H1 (cell line): Measurements from ENCODE around the gene HES7. TPM values are rescaled to one million over a fixed set of nuclear protein-coding genes. Genes with fewer than 3 reads are reported as not detected.

Experiments used
- ASH2L ChIP-seq: fragments of 200-600, 300-600 bp; sonication (generic); IDR thresholded peaks from one replicate; pipeline ENCODE4 v1.7.1; 2017; ENCODE audit warnings: low read length
- BCL11A ChIP-seq, 2 experiments: IDR thresholded peaks; one replicate each; pipeline ENCODE4 v1.6.1; 2011; ENCODE audit warnings: low read depth in 2 of 2, low read length in 2 of 2, mild to moderate bottlenecking in 2 of 2
- CEBPB ChIP-seq: IDR thresholded peaks from 2 replicates; pipeline ENCODE4 v1.6.1; 2012; ENCODE audit warnings: low read depth, low read length
- CTBP2 ChIP-seq: IDR thresholded peaks from 2 replicates; pipeline ENCODE4 v1.7.0; 2011; ENCODE audit warnings: borderline replicate concordance, mild to moderate bottlenecking, moderate library complexity, mixed read lengths, low read length; ENCODE audit not compliant: insufficient read depth, insufficient read length
- EGR1 ChIP-seq: IDR thresholded peaks from 2 replicates; pipeline ENCODE4 v1.6.1; 2011; ENCODE audit warnings: low read depth, low read length, borderline replicate concordance
- EP300 ChIP-seq, 2 experiments: IDR thresholded peaks; 1 replicate in 1 of 2; 2 replicates in 1 of 2; pipeline ENCODE4 v1.6.1; 2011 to 2012; ENCODE audit warnings: low read depth in 2 of 2, low read length in 2 of 2, mild to moderate bottlenecking in 2 of 2, borderline replicate concordance in 1 of 2, inconsistent platforms in 1 of 2, moderate library complexity in 1 of 2
- GTF2F1 ChIP-seq: IDR thresholded peaks from 2 replicates; pipeline ENCODE4 v1.6.1; 2012; ENCODE audit warnings: low read depth, low read length, improper control_type of control experiment, borderline replicate concordance
- HDAC2 ChIP-seq, 2 experiments: fragments of 300-600 bp in 1 of 2; sonication (generic) in 1 of 2; IDR thresholded peaks; 2 replicates each; pipeline ENCODE4 v1.6.1; 2011 to 2012; ENCODE audit warnings: low read depth in 2 of 2, low read length in 2 of 2, mild to moderate bottlenecking in 2 of 2, moderate library complexity in 2 of 2, borderline replicate concordance in 1 of 2, inconsistent platforms in 1 of 2
- HDAC6 ChIP-seq: IDR thresholded peaks from one replicate; pipeline ENCODE4 v1.7.1; 2012; ENCODE audit warnings: low read depth, mild to moderate bottlenecking, inconsistent platforms, low read length, moderate library complexity
- JUN ChIP-seq: IDR thresholded peaks from 2 replicates; pipeline ENCODE4 v1.6.1; 2011; ENCODE audit warnings: low read depth, mild to moderate bottlenecking, improper control_type of control experiment, low read length
- KDM4A ChIP-seq: IDR thresholded peaks from one replicate; pipeline ENCODE4 v1.7.1; 2012; ENCODE audit warnings: low read depth, mild to moderate bottlenecking, moderate library complexity, low read length, inconsistent platforms; ENCODE audit not compliant: severe bottlenecking
- PHF8 ChIP-seq: fragments of 200-600 bp; sonication (generic); conservative IDR thresholded peaks from 2 replicates; pipeline ENCODE4 v1.7.1; 2012; ENCODE audit warnings: low read depth, mild to moderate bottlenecking, inconsistent platforms, low read length, moderate library complexity
- POLR2A ChIP-seq, 2 experiments: IDR thresholded peaks; 1 replicate in 1 of 2; 2 replicates in 1 of 2; pipeline ENCODE4 v1.6.1; 2011; ENCODE audit warnings: low read depth in 2 of 2, low read length in 2 of 2, mild to moderate bottlenecking in 2 of 2; ENCODE audit errors: control extremely low read depth in 1 of 2
- POU5F1 ChIP-seq: IDR thresholded peaks from 2 replicates; pipeline ENCODE4 v1.6.1; 2011; ENCODE audit warnings: low read depth, mild to moderate bottlenecking, low read length, moderate library complexity
- RAD21 ChIP-seq, 2 experiments: IDR thresholded peaks in 1 of 2; conservative IDR thresholded peaks in 1 of 2; 2 replicates each; pipeline ENCODE4 v1.6.1; 2011; ENCODE audit warnings: low read depth in 2 of 2, low read length in 2 of 2, improper control_type of control experiment in 1 of 2, inconsistent platforms in 1 of 2, mild to moderate bottlenecking in 1 of 2, moderate library complexity in 1 of 2
- SIN3A ChIP-seq, 2 experiments: IDR thresholded peaks in 1 of 2; conservative IDR thresholded peaks in 1 of 2; 2 replicates each; pipeline ENCODE4 v1.6.1; 2011 to 2012; ENCODE audit warnings: low read length in 2 of 2, improper control_type of control experiment in 1 of 2, low read depth in 1 of 2, mild to moderate bottlenecking in 1 of 2
- SP1 ChIP-seq: IDR thresholded peaks from 2 replicates; pipeline ENCODE4 v1.6.1; 2011; ENCODE audit warnings: low read depth, low read length
- SP4 ChIP-seq: IDR thresholded peaks from 2 replicates; pipeline ENCODE4 v1.6.1; 2012; ENCODE audit warnings: low read length, inconsistent platforms
- TAF1 ChIP-seq: IDR thresholded peaks from 2 replicates; pipeline ENCODE4 v1.6.1; 2011; ENCODE audit warnings: mild to moderate bottlenecking, low read depth, low read length
- TAF7 ChIP-seq: optimal IDR thresholded peaks from 2 replicates; pipeline ENCODE3; 2011; ENCODE audit warnings: low read depth, mild to moderate bottlenecking, inconsistent platforms, low read length, moderate library complexity, borderline replicate concordance
- TBP ChIP-seq: IDR thresholded peaks from 2 replicates; pipeline ENCODE4 v1.6.1; 2011; ENCODE audit warnings: low read depth, low read length, improper control_type of control experiment
- TEAD4 ChIP-seq: IDR thresholded peaks from 2 replicates; pipeline ENCODE4 v1.6.1; 2012; ENCODE audit warnings: low read depth, low read length, inconsistent platforms, mixed read lengths
- ZNF274 ChIP-seq: IDR thresholded peaks from 2 replicates; pipeline ENCODE4 v1.7.0; 2012; ENCODE audit warnings: low read length, borderline replicate concordance; ENCODE audit errors: extremely low read depth
- polyA plus RNA-seq, 7 experiments: library from polyadenylated mRNA; depleted of rRNA in 3 of 7; stranded (reverse) in 5 of 7; unstranded in 2 of 7; fragments of >200 nt in 5 of 7; fragments of 200-250 nt in 2 of 7; gene quantifications; 1 replicate in 5 of 7; 2 replicates in 1 of 7; 4 replicates in 1 of 7; pipeline versions ENCODE4 v1.2.1 to v1.2.3, GENCODE V29; 2011 to 2013; ENCODE audit warnings: missing spikeins in 2 of 7, mixed read lengths in 2 of 7
- total RNA-seq: library from RNA; stranded (reverse); fragmentation: NEBNext Ultra II Directional; extraction: Animal tissue kit (Norgen Biotek cat#: 25700); gene quantifications from 2 replicates; pipeline ENCODE4 v1.2.1, GENCODE V29; 2021

Gene HES7
- total and polyA plus RNA-seq, 2 of the 8 experiments (the other 6 are each of a cell fraction or from before 2014, with no cell fraction given) = 0.20 to 0.32 TPM

DNA sequence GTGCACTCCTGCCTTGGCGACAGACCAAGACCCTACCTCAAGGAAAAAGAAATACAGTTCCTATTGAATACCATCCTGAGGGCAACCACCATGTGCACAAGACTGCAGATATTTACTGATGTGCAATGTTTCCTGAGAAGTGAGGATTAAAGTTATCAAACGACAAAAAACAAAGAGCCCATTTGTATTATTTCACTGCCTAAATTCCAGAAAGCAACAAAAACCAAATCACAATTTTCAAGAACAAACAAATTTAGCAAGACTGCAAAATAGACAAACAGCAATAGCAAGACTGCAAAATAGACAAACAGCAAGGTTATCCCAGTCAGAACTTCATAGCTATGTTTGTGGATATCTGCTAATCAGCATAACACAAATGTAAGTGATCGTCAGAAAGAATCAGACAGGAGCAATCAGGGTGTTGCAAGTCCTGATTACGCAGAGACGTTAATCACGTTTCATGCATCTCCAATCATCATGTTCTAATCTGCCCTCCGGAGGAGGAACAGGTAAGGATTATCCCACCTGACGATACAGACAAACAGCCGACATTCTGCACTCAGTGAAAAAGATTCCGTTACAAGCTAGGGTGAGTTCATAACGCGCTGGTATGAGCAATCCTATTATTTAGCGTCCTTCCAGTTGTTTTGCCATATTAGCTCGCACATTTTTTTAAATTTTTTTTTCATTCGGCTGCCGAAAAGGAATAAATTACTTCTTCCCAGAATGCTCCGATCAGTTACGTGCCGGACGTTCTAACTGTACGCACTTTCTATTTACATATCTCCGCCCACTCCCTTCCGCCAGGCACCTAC lies 49.4 kb upstream of the HES7 start (continued):
- TF ChIP-seq RAD21 (IDR thresholded peaks at IDR 0.05 in 1 of 2, conservative IDR thresholded peaks at IDR 0.05 in 1 of 2; ENCODE audit: low read depth in 2 of 2, low read length in 2 of 2) = 0 out of 4 replicates have a peak, but pooled peaks of 1 of the 2 experiments have one; percentile 0
- peak; percentile 100 for TF ChIP-seq TAF7
- TF ChIP-seq SP4 = peak; percentile 96
- TF ChIP-seq SP1 = peak; percentile 95
- no peak for TF ChIP-seq ZNF274
- TF ChIP-seq POLR2A (IDR thresholded peaks at IDR 0.05; ENCODE audit: control extremely low read depth in 1 of 2, low read depth in 2 of 2, low read length in 2 of 2) = peak; percentile 100
- peak; percentile 26 for TF ChIP-seq KDM4A
- peak; percentile 98 for TF ChIP-seq TBP
- peak; percentile 36; the same call in 1 of the 2 replicates for TF ChIP-seq POU5F1
- peak; percentile 58; the same call in 1 of the 2 replicates for TF ChIP-seq TEAD4
- peak; percentile 15 to 94; a peak in 1 of 4 replicates for TF ChIP-seq SIN3A (conservative IDR thresholded peaks at IDR 0.05 in 1 of 2, IDR thresholded peaks at IDR 0.05 in 1 of 2; ENCODE audit: low read depth in 1 of 2, low read length in 2 of 2)
- TF ChIP-seq EGR1 = peak; percentile 95
- peak; percentile 28 for TF ChIP-seq HDAC6
- peak; percentile 97 for TF ChIP-seq CEBPB
- TF ChIP-seq GTF2F1 = peak; percentile 99
- peak in 1 of 2 experiments; percentile 34 for TF ChIP-seq BCL11A (IDR thresholded peaks at IDR 0.05; ENCODE audit: low read depth in 2 of 2, low read length in 2 of 2)
- TF ChIP-seq HDAC2 (IDR thresholded peaks at IDR 0.05; ENCODE audit: borderline replicate concordance in 1 of 2, low read depth in 2 of 2, low read length in 2 of 2) = peak in 1 of 2 experiments; percentile 44; a peak in 1 of 4 replicates
- TF ChIP-seq JUN = peak; percentile 46; the same call in 1 of the 2 replicates
- peak; percentile 53 for TF ChIP-seq TAF1
- TF ChIP-seq EP300 (IDR thresholded peaks at IDR 0.05; ENCODE audit: borderline replicate concordance in 1 of 2, low read depth in 2 of 2, low read length in 2 of 2) = peak in 1 of 2 experiments; percentile 57; a peak in 1 of 3 replicates
- no peak for TF ChIP-seq CTBP2
- TF ChIP-seq PHF8 = peak; percentile 43; the same call in 1 of the 2 replicates
- TF ChIP-seq ASH2L = peak; percentile 45
